ENCODE measurements around the gene KIF9.

- TF ChIP-seq CTCF (IDR thresholded peaks at IDR 0.05; ENCODE audit: insufficient read depth, low read depth, low read length) (no peak), EZH2 (IDR thresholded peaks at IDR 0.05; ENCODE audit: insufficient read depth, low read length) (no peak)
Observed at GRCh38 chr3:47295976-47296375, 13.4 kb upstream of the KIF9 start.

Measured in astrocyte (in vitro differentiated cells and primary cell).